HG02610 (cell line): Measurements from ENCODE around the gene SUPT3H.
"Not testable (repeated sequence)": the region's sequence is repeated elsewhere in the genome, so short reads cannot be mapped to it uniquely, and the experiment has no call there.

Experiments
- ATAC-seq: cut with Tn5 transposase; IDR thresholded peaks from one replicate; pipeline ENCODE4 v1.9.1; 2021; ENCODE audit warnings: mild to moderate bottlenecking, moderate library complexity; ENCODE audit not compliant: unreplicated experiment

The SUPT3H gene

DNA sequence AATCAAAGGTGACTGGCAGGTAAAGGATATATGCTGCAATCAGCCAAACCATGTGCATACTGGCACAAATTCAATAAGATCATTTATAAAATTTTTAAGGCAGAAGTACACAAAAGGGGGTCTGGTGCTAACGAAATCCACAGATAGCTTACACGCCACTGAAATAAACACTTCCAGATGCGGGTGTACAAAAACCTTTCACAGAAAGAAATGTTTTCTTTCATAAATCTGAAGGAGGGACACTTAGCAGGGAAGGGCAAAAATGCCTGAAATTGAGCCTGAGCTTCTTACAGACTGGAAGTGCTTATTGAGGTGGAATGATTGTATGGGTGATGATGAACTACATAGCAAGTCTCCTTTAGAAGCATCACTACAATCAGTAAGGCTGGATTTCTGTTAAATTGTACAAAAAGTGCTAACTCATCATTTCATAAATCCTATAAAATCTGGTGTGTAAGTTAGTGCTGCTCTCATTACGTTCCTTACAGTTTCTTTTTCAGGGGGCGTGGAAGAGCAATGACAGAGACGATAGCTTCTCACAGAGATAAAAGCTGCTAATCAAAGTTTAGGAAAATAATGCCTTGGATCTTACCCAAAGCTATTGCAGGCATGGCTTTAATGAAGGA, 458.9 kb downstream of the SUPT3H start:
- ATAC-seq = no peak

GRCh38 chr6:44917430-44917829, 460.3 kb downstream of the SUPT3H start:
- no peak for ATAC-seq

DNA sequence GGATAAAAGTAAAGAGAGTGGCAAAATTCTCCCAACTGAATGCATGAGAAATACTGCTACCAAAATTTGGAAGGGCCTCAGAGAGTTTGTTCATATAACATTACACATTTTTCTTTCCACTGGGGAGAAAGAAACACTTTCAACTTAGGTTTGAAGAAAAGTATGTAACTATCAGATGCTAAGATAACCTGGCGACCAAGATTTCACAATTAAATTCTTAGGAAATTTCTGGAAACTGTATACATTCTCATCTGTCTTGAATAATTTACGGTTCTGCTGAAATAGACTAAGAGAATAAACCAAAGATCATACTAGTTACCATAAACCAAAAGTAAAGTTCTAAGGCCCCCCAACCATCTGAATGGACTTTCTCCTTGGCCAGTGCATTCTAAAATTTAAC, 462.6 kb downstream of the SUPT3H start:
- ATAC-seq = no peak

GRCh38 chr6:44914141-44914540, 463.6 kb downstream of the SUPT3H start:
- ATAC-seq = no peak

- ATAC-seq = no peak
Measured at GRCh38 chr6:44906761-44907160, 471.0 kb downstream of the SUPT3H start.

DNA sequence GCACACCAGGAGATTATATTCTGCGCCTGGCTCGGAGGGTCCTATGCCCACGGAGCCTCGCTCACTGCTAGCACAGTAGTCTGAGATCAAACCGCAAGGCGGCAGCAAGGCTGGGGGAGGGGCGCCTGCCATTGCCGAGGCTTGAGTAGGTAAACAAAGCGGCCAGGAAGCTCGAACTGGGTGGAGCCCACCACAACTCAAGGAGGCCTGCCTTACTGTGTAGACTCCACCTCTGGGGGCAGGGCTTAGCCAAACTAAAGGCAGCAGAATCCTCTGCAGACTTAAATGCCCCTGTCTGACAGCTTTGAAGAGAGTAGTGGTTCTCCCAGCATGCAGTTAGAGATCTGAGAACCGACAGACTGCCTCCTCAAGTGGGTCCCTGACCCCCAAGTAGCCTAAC, 477.4 kb downstream of the SUPT3H start:
- ATAC-seq = not testable (repeated sequence)

GRCh38 chr6:44898296-44898930, 479.3 kb downstream of the SUPT3H start:
- no peak for ATAC-seq

DNA sequence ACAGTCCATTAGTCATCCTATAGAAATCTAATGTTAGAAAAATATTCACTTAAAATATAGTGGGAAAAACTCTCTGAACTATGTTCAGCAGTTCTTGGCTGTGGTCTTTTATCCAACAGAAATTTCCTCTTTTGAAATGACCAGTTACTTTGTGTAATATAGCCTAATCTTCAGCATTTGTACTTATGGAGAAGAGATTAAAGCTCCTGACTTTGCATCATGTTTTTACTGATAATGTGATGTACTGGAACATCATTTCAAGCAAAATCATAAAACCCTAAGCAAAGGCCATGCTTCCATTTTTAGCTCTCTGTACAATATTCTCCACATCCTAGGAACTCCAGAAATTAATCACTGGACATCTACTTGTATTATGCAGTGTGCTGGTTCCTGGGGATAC, 480.4 kb downstream of the SUPT3H start:
- ATAC-seq = no peak

GRCh38 chr6:44896701-44897100, 481.0 kb downstream of the SUPT3H start:
- no peak for ATAC-seq

DNA sequence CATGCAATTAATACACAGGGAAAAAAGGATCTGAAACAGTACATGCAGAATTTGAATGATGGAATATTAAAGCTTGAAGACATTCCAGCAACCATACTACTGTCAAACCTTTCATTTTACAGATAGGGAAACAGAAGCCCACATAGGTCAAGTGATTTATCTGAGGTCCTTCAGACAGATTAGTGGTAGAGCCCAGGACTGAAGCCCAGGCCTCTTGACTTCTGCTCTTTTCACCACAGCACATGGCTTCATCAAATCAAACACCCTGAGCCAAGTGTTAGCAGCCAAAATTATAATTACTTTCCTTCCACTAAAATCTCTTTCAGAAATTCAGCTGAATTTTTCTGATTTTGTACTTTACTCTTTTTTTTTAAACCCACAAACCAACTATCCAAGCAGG, 485.2 kb downstream of the SUPT3H start:
- ATAC-seq = no peak

DNA sequence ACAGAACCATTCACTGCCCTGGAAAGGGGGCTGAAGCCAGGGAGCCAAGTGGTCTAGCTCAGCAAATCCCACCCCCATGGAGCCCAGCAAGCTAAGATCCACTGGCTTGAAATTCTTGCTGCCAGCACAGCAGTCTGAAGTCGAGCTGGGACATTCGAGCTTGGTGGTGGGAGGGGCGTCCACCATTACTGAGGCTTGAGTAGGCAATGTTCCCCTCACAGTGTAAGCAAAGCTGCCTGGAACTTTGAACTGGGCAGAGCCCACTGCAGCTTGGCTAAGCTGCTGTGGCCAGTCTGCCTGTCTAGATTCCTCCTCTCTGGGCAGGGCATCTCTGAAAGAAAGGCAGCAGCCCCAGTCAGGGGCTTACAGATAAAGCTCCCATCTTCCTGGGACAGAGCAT, 498.7 kb downstream of the SUPT3H start:
- not testable (repeated sequence) for ATAC-seq

DNA sequence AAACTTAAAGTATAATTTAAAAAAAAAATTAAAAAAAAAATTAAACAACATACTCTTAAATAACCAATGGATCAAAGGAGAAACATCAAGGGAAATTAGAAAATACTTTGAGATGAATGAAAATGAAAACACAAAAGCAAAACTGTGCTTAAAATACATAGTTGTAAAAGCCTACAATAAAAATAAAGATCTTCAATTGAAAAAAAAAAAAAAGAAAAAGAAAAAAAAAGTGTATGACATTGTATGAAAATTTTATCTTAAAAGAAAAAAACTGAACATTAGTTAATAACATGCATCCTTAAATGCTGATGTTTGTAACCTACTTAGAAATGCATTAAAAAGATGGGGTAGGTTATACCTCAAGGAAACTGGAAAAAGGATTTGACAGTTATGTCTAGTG, 501.1 kb downstream of the SUPT3H start:
- not testable (repeated sequence) for ATAC-seq

- peak; percentile 78 for ATAC-seq
Measured at GRCh38 chr6:44869321-44869897, 508.3 kb downstream of the SUPT3H start.

DNA sequence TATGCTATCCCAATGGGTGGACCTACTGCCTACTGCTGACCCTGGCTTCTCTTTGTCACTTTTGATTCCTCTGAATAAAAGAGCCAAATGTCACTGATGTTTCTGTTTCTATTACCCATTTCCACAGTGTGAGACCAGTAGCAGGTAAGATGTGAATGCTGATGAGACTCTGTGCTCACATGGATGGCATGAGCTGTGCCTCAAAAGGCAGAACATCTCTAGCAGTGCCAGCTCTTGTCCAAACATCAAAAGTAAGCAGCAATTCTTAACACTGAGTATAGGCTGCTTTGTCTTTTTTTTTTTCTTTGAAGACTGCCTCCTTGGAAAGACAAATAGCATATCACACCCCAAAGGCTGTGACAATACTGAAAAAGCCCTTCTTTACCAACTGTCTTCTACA, 508.8 kb downstream of the SUPT3H start:
- peak; percentile 9 for ATAC-seq

DNA sequence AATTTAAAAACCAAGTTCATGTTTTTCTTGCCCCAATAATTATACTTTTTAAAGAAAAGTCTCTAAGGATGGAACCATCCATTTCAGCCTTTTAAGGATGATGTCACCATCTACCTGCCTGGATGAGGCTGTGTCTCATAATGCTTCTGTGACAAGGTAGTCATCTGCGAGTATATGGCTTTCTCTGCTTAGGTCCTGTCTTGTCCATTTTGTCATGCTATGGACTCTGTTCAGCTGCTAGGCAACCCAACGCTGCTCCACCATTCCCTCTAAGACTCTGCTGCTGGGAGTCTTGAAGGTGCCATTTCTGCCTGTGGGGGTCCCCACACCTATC, 509.4 kb downstream of the SUPT3H start:
- peak; percentile 57 for ATAC-seq

GRCh38 chr6:44867571-44868334, 510.0 kb downstream of the SUPT3H start:
- ATAC-seq = peak; percentile 67

DNA sequence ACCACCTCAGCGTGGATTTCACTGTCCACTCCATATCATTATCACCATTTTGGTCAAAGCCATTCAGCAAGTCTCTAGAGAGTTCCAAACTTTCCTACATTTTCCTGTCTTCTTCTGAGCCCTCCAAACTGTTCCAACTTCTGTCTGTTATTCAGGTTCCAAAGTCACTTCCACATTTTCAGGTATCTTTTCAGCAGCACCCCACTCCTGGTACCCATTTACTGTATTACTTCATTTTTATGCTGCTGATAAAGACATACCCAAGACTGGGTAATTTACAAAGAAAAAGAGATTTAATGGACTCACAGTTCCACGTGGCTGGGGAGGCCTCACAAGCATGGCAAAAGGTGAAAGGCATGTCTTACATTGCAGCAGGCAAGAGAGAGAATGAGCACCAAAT, 512.5 kb downstream of the SUPT3H start:
- not testable (repeated sequence) for ATAC-seq

DNA sequence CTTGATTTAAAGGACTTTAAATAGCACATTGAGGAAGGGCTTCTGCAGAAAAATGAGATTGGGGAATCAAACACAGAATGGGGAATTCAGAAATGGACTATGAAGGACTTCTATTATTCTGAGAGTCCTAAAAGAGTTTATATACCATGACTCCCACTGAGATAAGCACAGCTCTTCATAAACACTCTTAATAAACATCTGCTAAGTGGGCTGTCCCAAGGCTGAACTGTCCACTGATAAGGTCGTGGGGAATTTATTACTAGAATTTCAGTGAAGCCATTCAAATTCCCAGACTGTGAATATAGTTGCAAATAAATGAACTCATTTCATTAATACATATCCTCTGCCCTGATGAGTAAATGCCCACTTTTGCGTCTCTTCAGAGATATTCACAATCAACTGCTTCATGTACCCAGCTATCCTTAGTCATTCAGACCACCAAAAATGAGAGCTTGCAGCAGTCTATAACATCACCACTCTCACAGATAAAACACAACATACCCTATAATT, 517.8 kb downstream of the SUPT3H start:
- no peak for ATAC-seq

DNA sequence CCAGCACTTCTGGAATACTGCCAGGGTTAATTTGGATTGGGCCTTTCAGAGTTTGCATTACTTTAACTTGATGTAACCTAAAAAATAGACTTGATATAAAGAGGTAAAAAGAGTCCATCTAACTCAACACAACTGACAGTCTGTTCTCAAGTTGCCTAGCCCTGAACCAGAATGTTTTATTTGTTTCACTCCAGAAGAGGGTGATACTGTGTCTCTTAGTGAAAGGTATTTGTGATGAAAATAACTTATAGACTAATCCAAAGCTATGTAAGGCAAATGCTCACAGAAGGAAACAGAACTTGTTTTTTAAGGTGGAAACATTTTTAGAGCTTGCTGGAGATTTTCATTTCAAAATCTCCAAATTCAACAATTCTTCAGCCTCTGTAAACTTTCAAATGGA, 518.7 kb downstream of the SUPT3H start:
- ATAC-seq = no peak

GRCh38 chr6:44856479-44856878, 521.3 kb downstream of the SUPT3H start:
- no peak for ATAC-seq

- no peak for ATAC-seq
Measured at GRCh38 chr6:44855562-44856411, 521.9 kb downstream of the SUPT3H start.
